Measurements from ENCODE around the gene CT45A5.
"Not testable (repeated sequence)": the region's sequence is repeated elsewhere in the genome, so short reads cannot be mapped to it uniquely, and the experiment has no call there.

CT45A5 gene, protein sequence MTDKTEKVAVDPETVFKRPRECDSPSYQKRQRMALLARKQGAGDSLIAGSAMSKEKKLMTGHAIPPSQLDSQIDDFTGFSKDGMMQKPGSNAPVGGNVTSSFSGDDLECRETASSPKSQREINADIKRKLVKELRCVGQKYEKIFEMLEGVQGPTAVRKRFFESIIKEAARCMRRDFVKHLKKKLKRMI

DNA sequence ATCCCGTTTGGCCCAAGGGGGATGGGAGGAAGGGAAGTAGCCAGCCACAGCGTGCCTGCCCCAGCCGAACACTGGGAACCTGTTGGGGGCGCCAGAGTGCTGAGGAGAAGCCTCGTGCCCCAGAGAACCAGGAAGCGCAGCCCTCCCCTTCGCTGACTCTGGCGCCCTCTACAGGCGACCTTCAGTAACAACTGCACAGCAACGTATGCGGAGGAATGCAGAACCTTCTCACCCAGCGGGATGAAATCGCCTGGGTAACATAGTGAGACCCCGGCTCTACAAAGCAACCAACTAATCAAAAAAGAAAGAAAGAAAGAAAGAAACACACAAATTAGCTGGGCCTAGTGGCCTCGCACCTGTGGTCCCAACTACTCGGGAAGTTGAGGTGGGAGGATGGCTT lies at the start of gene CT45A5:
TSS of gene CT45A5 (minus strand) at position 101 of the 400 bp plus-strand sequence. CDS start 3,774 bp downstream, outside the sequence.
- not testable (repeated sequence) for DNase-seq (ENCODE audit: low read depth); H3K4me3 ChIP-seq (ENCODE audit: low read length)

DNA sequence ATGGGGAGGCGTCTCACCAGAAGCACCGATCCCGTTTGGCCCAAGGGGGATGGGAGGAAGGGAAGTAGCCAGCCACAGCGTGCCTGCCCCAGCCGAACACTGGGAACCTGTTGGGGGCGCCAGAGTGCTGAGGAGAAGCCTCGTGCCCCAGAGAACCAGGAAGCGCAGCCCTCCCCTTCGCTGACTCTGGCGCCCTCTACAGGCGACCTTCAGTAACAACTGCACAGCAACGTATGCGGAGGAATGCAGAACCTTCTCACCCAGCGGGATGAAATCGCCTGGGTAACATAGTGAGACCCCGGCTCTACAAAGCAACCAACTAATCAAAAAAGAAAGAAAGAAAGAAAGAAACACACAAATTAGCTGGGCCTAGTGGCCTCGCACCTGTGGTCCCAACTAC lies 34.6 kb upstream of the CT45A5 start, which contains the start of gene CT45A2:
TSS of gene CT45A2 (minus strand) at position 101 of the 400 bp plus-strand sequence. CDS start 3,747 bp downstream, outside the sequence.
- not testable (repeated sequence) for H3K4me3 ChIP-seq (ENCODE audit: low read length); DNase-seq (ENCODE audit: low read depth)

DNA sequence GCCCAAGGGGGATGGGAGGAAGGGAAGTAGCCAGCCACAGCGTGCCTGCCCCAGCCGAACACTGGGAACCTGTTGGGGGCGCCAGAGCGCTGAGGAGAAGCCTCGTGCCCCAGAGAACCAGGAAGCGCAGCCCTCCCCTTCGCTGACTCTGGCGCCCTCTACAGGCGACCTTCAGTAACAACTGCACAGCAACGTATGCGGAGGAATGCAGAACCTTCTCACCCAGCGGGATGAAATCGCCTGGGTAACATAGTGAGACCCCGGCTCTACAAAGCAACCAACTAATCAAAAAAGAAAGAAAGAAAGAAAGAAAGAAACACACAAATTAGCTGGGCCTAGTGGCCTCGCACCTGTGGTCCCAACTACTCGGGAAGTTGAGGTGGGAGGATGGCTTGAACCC lies 17.4 kb upstream of the CT45A5 start, which contains the start of gene CT45A6:
TSS of gene CT45A6 (minus strand) at position 101 of the 400 bp plus-strand sequence. CDS start 3,794 bp downstream, outside the sequence.
- not testable (repeated sequence) for DNase-seq (ENCODE audit: low read depth); H3K4me3 ChIP-seq (ENCODE audit: low read length)

DNA sequence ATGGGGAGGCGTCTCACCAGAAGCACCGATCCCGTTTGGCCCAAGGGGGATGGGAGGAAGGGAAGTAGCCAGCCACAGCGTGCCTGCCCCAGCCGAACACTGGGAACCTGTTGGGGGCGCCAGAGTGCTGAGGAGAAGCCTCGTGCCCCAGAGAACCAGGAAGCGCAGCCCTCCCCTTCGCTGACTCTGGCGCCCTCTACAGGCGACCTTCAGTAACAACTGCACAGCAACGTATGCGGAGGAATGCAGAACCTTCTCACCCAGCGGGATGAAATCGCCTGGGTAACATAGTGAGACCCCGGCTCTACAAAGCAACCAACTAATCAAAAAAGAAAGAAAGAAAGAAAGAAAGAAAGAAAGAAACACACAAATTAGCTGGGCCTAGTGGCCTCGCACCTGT lies 17.2 kb downstream of the CT45A5 start, which contains the start of gene CT45A3:
TSS of gene CT45A3 (minus strand) at position 101 of the 400 bp plus-strand sequence. CDS start 3,747 bp downstream, outside the sequence.
- not testable (repeated sequence) for H3K4me3 ChIP-seq (ENCODE audit: low read length); DNase-seq (ENCODE audit: low read depth)

DNA sequence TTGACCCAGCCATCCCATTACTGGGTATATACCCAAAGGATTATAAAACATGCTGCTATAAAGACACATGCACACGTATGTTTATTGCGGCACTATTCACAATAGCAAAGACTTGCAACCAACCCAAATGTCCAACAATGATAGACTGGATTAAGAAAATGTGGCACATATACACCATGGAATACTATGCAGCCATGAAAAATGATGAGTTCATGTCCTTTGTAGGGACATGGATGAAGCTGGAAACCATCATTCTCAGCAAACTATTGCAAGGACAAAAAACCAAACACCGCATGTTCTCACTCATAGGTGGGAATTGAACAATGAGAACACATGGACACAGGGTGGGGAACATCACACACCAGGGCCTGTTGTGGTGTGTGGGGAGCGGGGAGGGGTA lies 40.6 kb downstream of the CT45A5 start:
- H3K4me3 ChIP-seq (ENCODE audit: low read length); DNase-seq (ENCODE audit: low read depth): not testable (repeated sequence)

DNA sequence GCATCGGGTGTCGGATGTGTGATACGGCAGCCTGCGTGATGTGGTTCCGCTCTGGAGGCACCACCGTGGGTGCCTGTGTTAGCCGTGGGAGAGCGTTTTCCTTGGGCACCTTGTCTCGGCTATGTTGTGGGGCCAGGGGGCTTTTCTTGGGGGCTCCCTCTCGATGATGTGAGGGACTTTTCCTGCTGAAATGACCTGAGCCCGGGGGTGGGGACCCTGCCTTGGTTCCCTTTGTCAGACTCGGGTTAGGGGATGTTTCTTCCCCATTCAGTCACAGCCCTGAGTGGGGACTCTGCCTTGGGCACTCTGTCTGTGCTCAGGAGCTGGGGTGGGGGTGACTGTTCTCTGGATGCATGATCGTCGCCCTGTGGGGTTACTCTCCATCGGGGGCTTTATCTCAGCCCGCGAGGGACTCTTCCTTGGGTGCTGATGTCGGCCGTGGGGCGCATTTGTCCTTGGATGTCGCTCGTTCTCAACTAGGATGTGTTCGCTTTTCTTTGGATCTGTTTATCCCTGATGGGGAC lies 44.0 kb downstream of the CT45A5 start:
- H3K4me3 ChIP-seq (ENCODE audit: low read length) = no peak overlapping the region
- DNase-seq (ENCODE audit: low read depth) = no peak

DNA sequence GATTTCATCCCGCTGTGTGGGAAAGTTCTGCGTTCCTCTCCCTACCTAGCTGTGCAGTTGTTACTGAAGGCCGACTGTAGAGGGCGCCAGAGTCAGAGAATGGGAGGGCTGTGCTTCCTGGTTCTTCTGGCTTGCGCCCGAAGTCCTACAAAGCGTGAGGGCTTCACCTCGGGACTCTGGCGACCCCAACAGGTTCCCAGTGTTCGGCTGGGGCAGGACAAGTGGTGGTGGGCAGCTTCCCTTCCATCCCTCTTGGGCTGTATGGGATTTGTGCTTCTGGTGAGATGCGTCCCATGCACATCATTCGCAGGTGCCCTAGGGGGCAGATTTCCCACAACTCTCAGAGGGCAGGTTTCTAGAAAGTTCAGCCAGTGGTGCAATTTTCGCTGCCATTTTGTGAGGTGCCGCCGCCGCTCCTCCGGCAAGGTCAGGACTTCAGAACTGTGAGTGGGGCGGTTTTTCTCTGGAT lies 44.6 kb downstream of the CT45A5 start:
- no peak overlapping the region for H3K4me3 ChIP-seq (ENCODE audit: low read length)
- TF ChIP-seq, protein P1, sequence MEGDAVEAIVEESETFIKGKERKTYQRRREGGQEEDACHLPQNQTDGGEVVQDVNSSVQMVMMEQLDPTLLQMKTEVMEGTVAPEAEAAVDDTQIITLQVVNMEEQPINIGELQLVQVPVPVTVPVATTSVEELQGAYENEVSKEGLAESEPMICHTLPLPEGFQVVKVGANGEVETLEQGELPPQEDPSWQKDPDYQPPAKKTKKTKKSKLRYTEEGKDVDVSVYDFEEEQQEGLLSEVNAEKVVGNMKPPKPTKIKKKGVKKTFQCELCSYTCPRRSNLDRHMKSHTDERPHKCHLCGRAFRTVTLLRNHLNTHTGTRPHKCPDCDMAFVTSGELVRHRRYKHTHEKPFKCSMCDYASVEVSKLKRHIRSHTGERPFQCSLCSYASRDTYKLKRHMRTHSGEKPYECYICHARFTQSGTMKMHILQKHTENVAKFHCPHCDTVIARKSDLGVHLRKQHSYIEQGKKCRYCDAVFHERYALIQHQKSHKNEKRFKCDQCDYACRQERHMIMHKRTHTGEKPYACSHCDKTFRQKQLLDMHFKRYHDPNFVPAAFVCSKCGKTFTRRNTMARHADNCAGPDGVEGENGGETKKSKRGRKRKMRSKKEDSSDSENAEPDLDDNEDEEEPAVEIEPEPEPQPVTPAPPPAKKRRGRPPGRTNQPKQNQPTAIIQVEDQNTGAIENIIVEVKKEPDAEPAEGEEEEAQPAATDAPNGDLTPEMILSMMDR (conservative IDR thresholded peaks at IDR 0.05; ENCODE audit: low read length) = no peak
- no peak for DNase-seq (ENCODE audit: low read depth)

More for the DNA sequence above, 44.0 kb downstream of the CT45A5 start:
- TF ChIP-seq, protein P1 (conservative IDR thresholded peaks at IDR 0.05; ENCODE audit: low read length) = no peak

DNA sequence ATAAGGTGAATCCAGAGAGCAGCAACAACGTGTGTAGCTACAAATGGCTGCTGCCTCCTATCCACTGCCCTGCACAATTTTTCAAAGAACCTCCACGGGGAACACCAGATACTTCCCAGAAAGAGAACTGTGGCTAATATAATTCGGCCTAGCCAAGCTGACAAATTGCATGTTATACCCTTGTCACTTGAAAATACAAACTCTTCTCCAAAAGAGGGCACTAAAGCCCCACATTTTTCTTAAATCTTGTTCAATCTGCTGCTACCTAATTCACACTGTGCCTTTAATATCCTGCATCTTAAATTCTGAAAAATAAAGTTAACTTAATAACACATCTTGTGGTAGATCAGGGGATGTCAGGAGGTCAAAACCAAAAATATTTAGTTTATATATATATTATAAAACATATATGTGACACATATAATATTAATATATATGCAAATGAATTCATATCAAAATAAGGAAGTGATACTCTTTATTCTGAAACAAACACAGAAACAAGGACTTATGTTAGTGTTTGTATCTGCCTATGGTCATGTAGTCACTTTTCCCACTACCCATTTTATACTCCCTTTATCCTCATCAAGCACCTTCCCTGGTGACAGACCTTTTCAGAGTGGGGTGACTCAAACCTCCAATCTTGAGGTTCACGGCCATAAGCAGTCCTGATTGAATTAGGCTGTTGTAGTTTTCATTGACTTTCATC lies 47.8 kb downstream of the CT45A5 start:
- TF ChIP-seq, protein P1 (conservative IDR thresholded peaks at IDR 0.05; ENCODE audit: low read length) = no peak
- H3K4me3 ChIP-seq (ENCODE audit: low read length) = no peak overlapping the region
- DNase-seq (ENCODE audit: low read depth) = no peak

DNA sequence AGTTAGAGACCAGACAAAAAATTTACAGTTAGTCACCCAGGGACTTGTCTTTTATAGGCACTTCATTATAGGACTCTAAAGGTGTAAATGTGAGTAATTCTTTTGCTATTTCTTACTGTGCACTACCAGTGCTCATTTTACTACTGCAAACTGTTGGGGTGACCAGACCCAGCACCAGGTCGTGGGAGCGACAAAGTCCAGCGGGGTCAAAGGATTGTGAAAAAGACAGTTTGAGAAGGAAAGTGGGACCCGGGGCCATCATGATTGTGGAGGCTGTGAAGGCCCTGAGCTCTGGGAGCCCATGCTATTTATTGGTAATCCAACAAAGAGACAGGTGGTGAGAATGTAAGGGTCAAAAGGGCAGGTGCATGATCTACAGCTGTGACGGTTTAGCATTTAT lies 50.6 kb downstream of the CT45A5 start:
- DNase-seq (ENCODE audit: low read depth) = not testable (repeated sequence)

More for the DNA sequence above, 50.6 kb downstream of the CT45A5 start:
- H3K4me3 ChIP-seq (ENCODE audit: low read length) = not testable (repeated sequence)
